WI38 (cell line): ENCODE results near the gene PLB1.

ENCODE experiments used
- H3K4me3 ChIP-seq: 2 replicates; pipeline ENCODE4 v1.5.1; 2011; ENCODE audit warnings: low read depth, mild to moderate bottlenecking, control low read depth, low read length
- CTCF ChIP-seq: IDR thresholded peaks from 2 replicates; pipeline ENCODE4 v1.5.1; 2012; ENCODE audit warnings: low read depth, mild to moderate bottlenecking, control low read depth, low read length

Gene PLB1

GRCh38 chr2:28480403-28481049 lies 15.3 kb upstream of the PLB1 start:
- no peak for TF ChIP-seq CTCF
- no peak overlapping the region for H3K4me3 ChIP-seq

- TF ChIP-seq CTCF: no peak
These were observed 14.0 kb upstream of the PLB1 start for GRCh38 chr2:28481905-28482304.

GRCh38 chr2:28484835-28485234 lies 11.0 kb upstream of the PLB1 start:
- no peak for TF ChIP-seq CTCF

More at GRCh38 chr2:28481905-28482304, 14.0 kb upstream of the PLB1 start:
- no peak overlapping the region for H3K4me3 ChIP-seq

GRCh38 chr2:28486526-28486925 lies 9.3 kb upstream of the PLB1 start:
- no peak overlapping the region for H3K4me3 ChIP-seq
- no peak for TF ChIP-seq CTCF

More at GRCh38 chr2:28484835-28485234, 11.0 kb upstream of the PLB1 start:
- no peak overlapping the region for H3K4me3 ChIP-seq

GRCh38 chr2:28487258-28487657 lies 8.6 kb upstream of the PLB1 start:
- H3K4me3 ChIP-seq: no peak overlapping the region
- no peak for TF ChIP-seq CTCF

GRCh38 chr2:28488083-28488830 lies 7.6 kb upstream of the PLB1 start:
- no peak for TF ChIP-seq CTCF
- H3K4me3 ChIP-seq: no peak overlapping the region

GRCh38 chr2:28488858-28489575 lies 6.8 kb upstream of the PLB1 start:
- no peak for TF ChIP-seq CTCF
- H3K4me3 ChIP-seq: no peak overlapping the region
